Erythroblast (primary cell): ENCODE measurements around the gene COMMD4.
"Not testable (repeated sequence)": the region's sequence is repeated elsewhere in the genome, so short reads cannot be mapped to it uniquely, and the experiment has no call there.

Experiments used
- DNase-seq, 2 experiments: peaks; one replicate each; lab custom pipeline; 2025; lab: John Stamatoyannopoulos, UW
- GATA1 ChIP-seq: IDR thresholded peaks from 2 replicates; pipeline ENCODE4 v1.6.1; 2011; ENCODE audit warnings: low read depth, mild to moderate bottlenecking, control low read depth, low read length, moderate library complexity
- POLR2A ChIP-seq: IDR thresholded peaks from 2 replicates; pipeline ENCODE4 v1.6.1; 2011; ENCODE audit warnings: mild to moderate bottlenecking, low read length

COMMD4 gene

GRCh38 chr15:75347222-75348033 lies 11.6 kb downstream of the COMMD4 start:
- TF ChIP-seq GATA1 (no peak), POLR2A (no peak)
- DNase-seq: peak in 1 of 2 experiments; percentile 37

GRCh38 chr15:75348034-75348561 lies 12.2 kb downstream of the COMMD4 start:
- no peak for DNase-seq
- no peak for TF ChIP-seq POLR2A

- no peak for DNase-seq
These were observed 12.9 kb downstream of the COMMD4 start for GRCh38 chr15:75348562-75349350.

DNA sequence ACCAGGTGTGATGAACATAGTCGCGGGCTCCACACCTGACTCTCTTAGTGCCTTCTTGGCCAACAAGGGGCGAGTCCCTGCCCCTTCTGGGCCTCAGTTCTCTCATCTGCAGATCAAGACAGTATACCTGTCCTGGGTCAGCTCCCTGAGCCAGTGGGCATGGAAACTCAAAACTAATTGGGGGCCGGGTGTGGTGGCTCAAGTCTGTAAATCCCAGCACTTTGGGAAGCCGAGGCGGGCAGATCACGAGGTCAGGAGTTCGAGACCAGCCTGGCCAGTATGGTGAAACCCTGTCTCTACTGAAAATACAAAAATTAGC lies 13.4 kb downstream of the COMMD4 start:
- DNase-seq: not testable (repeated sequence)

More at GRCh38 chr15:75348562-75349350, 12.9 kb downstream of the COMMD4 start:
- TF ChIP-seq POLR2A: no peak
- no peak for TF ChIP-seq GATA1

- TF ChIP-seq GATA1 (no peak), POLR2A (peak; percentile 48)
- DNase-seq: no peak
These were observed 14.2 kb downstream of the COMMD4 start for GRCh38 chr15:75349851-75350588.

- no peak for DNase-seq
- no peak for TF ChIP-seq GATA1
These were observed 14.9 kb downstream of the COMMD4 start for GRCh38 chr15:75350601-75351361.

- DNase-seq: no peak
- TF ChIP-seq POLR2A: no peak
These were observed 16.6 kb downstream of the COMMD4 start for GRCh38 chr15:75352186-75353080.

- TF ChIP-seq POLR2A: no peak
- no peak for TF ChIP-seq GATA1
- no peak for DNase-seq
These were observed 17.7 kb downstream of the COMMD4 start for GRCh38 chr15:75353604-75354003.

GRCh38 chr15:75354454-75354853 lies 18.6 kb downstream of the COMMD4 start:
- TF ChIP-seq GATA1 (no peak), POLR2A (no peak)
- DNase-seq: no peak

DNA sequence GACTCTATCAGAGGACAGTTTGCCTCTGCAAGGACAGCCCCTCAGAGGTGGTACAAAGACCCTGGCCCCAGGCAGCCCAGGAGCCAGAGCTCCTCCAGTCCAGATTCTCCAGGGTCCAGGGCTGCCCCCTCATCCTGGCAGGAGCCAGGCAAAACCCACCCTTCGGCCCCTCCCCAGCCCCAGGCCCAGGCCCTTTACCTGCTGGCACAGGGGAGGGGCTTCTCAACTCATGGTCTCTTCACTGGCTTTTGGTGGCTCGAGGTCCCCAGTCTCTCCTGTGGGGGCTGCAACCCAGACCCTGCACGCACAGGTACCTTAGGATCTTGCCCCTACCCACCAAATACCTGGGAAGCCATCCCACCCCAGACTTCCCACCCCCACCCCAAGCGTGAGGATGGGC lies 19.5 kb downstream of the COMMD4 start:
- DNase-seq: no peak
- TF ChIP-seq GATA1 (no peak), POLR2A (no peak)

DNA sequence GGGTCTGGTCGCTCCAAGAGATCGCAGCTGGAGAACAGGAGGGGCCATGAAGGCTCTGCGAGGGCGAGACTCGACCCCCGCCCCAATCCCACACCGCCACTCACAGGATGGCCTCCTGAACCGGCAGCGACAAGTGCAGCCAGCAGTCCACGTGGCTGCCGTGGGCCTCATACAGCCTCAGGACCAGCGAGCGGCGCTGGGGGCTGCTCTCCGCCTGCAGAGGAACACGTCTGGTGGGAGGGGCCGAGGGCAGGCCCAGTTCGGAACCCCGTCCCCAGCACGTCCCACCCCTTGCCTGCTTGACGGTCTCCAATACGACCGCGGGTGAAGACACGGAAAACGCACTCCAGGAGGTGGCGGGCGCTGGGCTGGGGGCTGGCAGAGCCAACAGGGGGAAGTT lies 20.1 kb downstream of the COMMD4 start:
- TF ChIP-seq GATA1: no peak
- no peak for TF ChIP-seq POLR2A
- no peak for DNase-seq

DNA sequence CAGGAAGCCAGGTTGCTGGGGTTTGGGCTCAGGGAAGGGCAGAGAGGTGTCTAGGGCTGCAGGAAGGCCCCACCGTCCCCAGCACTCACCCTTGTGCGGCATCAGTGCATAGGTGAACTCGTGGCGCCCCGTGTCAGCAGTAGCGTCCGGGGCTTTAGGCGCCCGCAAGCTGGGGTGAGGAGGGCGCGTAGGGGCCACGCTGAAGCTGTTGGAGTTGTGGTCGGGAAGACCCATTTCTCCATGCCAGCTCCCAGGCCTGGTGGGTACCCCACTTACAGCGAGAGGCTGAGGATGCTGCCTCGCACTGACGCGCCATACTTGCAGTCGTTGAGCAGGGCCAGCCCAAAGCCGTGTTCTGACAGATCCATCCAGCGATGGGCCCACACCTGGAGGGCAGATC lies 20.7 kb downstream of the COMMD4 start:
- no peak for DNase-seq
- TF ChIP-seq POLR2A (no peak), GATA1 (no peak)
